ENCODE measurements around the gene TESMIN. TPM values are rescaled to one million over a fixed set of nuclear protein-coding genes. Genes with fewer than 3 reads are reported as not detected.

TESMIN gene
- total and polyA plus RNA-seq, 2 experiments from 2014 or later, result 1.1 TPM; not detected in 1

GRCh38 chr11:68692871-68693483, 58.3 kb downstream of the TESMIN start:
- no peak overlapping the region for H3K9ac ChIP-seq
- no peak overlapping the region for H3K27ac ChIP-seq
- no peak for TF ChIP-seq EZH2 (IDR thresholded peaks at IDR 0.05; ENCODE audit: insufficient read depth, poor library complexity, severe bottlenecking)
- TF ChIP-seq EZH2phosphoT487 (IDR thresholded peaks at IDR 0.05; ENCODE audit: insufficient read depth, low read depth), result no peak
- H3K4me2 ChIP-seq (ENCODE audit: unreplicated experiment), result no peak overlapping the region
- H3K36me3 ChIP-seq (ENCODE audit: low read depth), result no peaks in the 10 kb centered on the region
- H2AFZ ChIP-seq, result no peak overlapping the region
- no peaks in the 10 kb centered on the region for H4K20me1 ChIP-seq (ENCODE audit: insufficient read depth)
- in situ Hi-C loops (cut with MboI), result no loop called here
- no peak for DNase-seq
- no peaks in the 10 kb centered on the region for H3K9me2 ChIP-seq (ENCODE audit: insufficient read depth)
- peaks cover 28% of the 10 kb centered on the region for H3K27me3 ChIP-seq (replicated peaks; ENCODE audit: insufficient read depth)
- no peaks in the 10 kb centered on the region for H3K79me2 ChIP-seq (ENCODE audit: insufficient read depth)
- no peaks in the 10 kb centered on the region for H3K4me1 ChIP-seq (ENCODE audit: insufficient read depth)
- H3F3A ChIP-seq (ENCODE audit: insufficient read depth), result no peaks in the 10 kb centered on the region
- 71 to 73% methylated on average over 15 of the region's 15 CpGs for WGBS, 2 experiments (ENCODE audit: low coverage in 1 of 2, low lambda C conversion rate in 2 of 2, missing lambda C conversion rate in 2 of 2)
- H3K4me3 ChIP-seq, result no peak overlapping the region
- no peaks in the 10 kb centered on the region for H3K9me3 ChIP-seq (ENCODE audit: low read depth)

GRCh38 chr11:68692115-68692514, 59.2 kb downstream of the TESMIN start:
- in situ Hi-C loops (cut with MboI), result no loop called here
- Histone ChIP-seq H3K27ac (no peak overlapping the region), H3F3A (ENCODE audit: insufficient read depth) (no peaks in the 10 kb centered on the region), H3K79me2 (ENCODE audit: insufficient read depth) (no peaks in the 10 kb centered on the region), H3K9ac (no peak overlapping the region), H3K9me2 (ENCODE audit: insufficient read depth) (no peaks in the 10 kb centered on the region), H4K20me1 (ENCODE audit: insufficient read depth) (no peaks in the 10 kb centered on the region), H3K4me3 (no peak overlapping the region), H3K36me3 (ENCODE audit: low read depth) (no peaks in the 10 kb centered on the region), H3K27me3 (replicated peaks; ENCODE audit: insufficient read depth) (peaks cover 28% of the 10 kb centered on the region), H3K9me3 (ENCODE audit: low read depth) (no peaks in the 10 kb centered on the region), H3K4me2 (ENCODE audit: unreplicated experiment) (no peak overlapping the region), H3K4me1 (ENCODE audit: insufficient read depth) (no peaks in the 10 kb centered on the region), H2AFZ (no peak overlapping the region)
- DNase-seq, result no peak
- TF ChIP-seq EZH2phosphoT487 (IDR thresholded peaks at IDR 0.05; ENCODE audit: insufficient read depth, low read depth) (no peak), EZH2 (IDR thresholded peaks at IDR 0.05; ENCODE audit: insufficient read depth, poor library complexity, severe bottlenecking) (no peak)
- WGBS, 2 experiments (ENCODE audit: low coverage in 1 of 2, low lambda C conversion rate in 2 of 2, missing lambda C conversion rate in 2 of 2), result 80 to 83% methylated on average over 10 of the region's 10 CpGs

GRCh38 chr11:68691402-68691784, 59.9 kb downstream of the TESMIN start:
- 73 to 80% methylated on average over 9 of the region's 9 CpGs for WGBS, 2 experiments (ENCODE audit: low coverage in 1 of 2, low lambda C conversion rate in 2 of 2, missing lambda C conversion rate in 2 of 2)
- peaks cover 25% of the 10 kb centered on the region for H3K27me3 ChIP-seq (replicated peaks; ENCODE audit: insufficient read depth)

GRCh38 chr11:68690671-68691401, 60.5 kb downstream of the TESMIN start:
- peaks cover 20% of the 10 kb centered on the region for H3K27me3 ChIP-seq (replicated peaks; ENCODE audit: insufficient read depth)
- no peaks in the 10 kb centered on the region for H4K20me1 ChIP-seq (ENCODE audit: insufficient read depth)
- no peaks in the 10 kb centered on the region for H3K36me3 ChIP-seq (ENCODE audit: low read depth)
- H3F3A ChIP-seq (ENCODE audit: insufficient read depth), result no peaks in the 10 kb centered on the region
- H3K4me3 ChIP-seq, result no peak overlapping the region
- H3K4me2 ChIP-seq (ENCODE audit: unreplicated experiment), result no peak overlapping the region
- WGBS, 2 experiments (ENCODE audit: low coverage in 1 of 2, low lambda C conversion rate in 2 of 2, missing lambda C conversion rate in 2 of 2), result 44 to 49% methylated on average over 16 of the region's 16 CpGs
- H3K9me2 ChIP-seq (ENCODE audit: insufficient read depth), result no peaks in the 10 kb centered on the region
- no peak overlapping the region for H3K9ac ChIP-seq
- DNase-seq, result peak; percentile 16
- TF ChIP-seq EZH2phosphoT487 (IDR thresholded peaks at IDR 0.05; ENCODE audit: insufficient read depth, low read depth) (no peak), EZH2 (IDR thresholded peaks at IDR 0.05; ENCODE audit: insufficient read depth, poor library complexity, severe bottlenecking) (no peak)
- no peaks in the 10 kb centered on the region for H3K4me1 ChIP-seq (ENCODE audit: insufficient read depth)
- in situ Hi-C loops (cut with MboI), result no loop called here
- no peaks in the 10 kb centered on the region for H3K79me2 ChIP-seq (ENCODE audit: insufficient read depth)
- no peak overlapping the region for H2AFZ ChIP-seq
- H3K9me3 ChIP-seq (ENCODE audit: low read depth), result no peaks in the 10 kb centered on the region
- H3K27ac ChIP-seq, result no peak overlapping the region

More at GRCh38 chr11:68691402-68691784, 59.9 kb downstream of the TESMIN start:
- TF ChIP-seq EZH2phosphoT487 (IDR thresholded peaks at IDR 0.05; ENCODE audit: insufficient read depth, low read depth), result no peak
- TF ChIP-seq EZH2 (IDR thresholded peaks at IDR 0.05; ENCODE audit: insufficient read depth, poor library complexity, severe bottlenecking), result no peak
- no peak overlapping the region for H3K9ac ChIP-seq
- no peaks in the 10 kb centered on the region for H4K20me1 ChIP-seq (ENCODE audit: insufficient read depth)
- H3K27ac ChIP-seq, result no peak overlapping the region
- in situ Hi-C loops (cut with MboI), result no loop called here
- DNase-seq, result no peak
- no peak overlapping the region for H2AFZ ChIP-seq
- H3K79me2 ChIP-seq (ENCODE audit: insufficient read depth), result no peaks in the 10 kb centered on the region
- H3K36me3 ChIP-seq (ENCODE audit: low read depth), result no peaks in the 10 kb centered on the region
- H3K4me2 ChIP-seq (ENCODE audit: unreplicated experiment), result no peak overlapping the region
- no peak overlapping the region for H3K4me3 ChIP-seq
- H3K9me3 ChIP-seq (ENCODE audit: low read depth), result no peaks in the 10 kb centered on the region
- no peaks in the 10 kb centered on the region for H3K9me2 ChIP-seq (ENCODE audit: insufficient read depth)
- no peaks in the 10 kb centered on the region for H3K4me1 ChIP-seq (ENCODE audit: insufficient read depth)
- no peaks in the 10 kb centered on the region for H3F3A ChIP-seq (ENCODE audit: insufficient read depth)

All from GM23248 (cell line).